ENCODE data around the gene KAZN.

The KAZN gene

DNA sequence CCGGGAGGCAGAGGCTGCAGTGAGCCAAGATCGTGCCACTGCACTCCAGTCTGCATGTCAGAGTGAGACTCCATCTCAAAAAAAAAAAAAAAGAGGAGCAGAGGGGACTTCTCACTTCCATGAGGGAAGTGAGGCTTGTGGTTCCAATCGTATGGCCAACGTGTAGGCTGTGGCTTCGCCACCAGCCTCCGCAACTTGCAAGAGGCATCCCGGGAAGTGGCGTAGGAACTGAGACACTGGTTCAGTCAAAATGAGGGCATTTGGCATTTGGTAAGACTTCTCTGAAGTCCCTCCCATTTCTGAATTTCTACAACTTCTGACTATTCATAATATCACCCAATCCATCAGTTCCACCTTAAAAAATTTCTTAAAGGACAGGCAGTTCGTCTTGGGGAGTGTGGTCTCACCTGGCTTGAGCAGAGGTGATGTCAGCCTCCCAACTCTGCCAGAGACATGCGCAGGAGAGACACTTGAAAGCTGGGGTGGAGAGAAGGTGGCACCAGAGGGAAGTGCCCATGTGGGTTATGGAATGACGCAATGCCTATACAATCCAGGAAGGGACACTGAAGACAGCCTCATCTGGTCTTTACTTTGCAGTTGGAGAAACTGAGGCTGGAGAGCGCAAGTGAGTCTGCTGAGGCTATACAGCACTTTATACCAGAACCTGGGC lies 17.2 kb downstream of the KAZN start:
- DNase-seq = no peak

DNA sequence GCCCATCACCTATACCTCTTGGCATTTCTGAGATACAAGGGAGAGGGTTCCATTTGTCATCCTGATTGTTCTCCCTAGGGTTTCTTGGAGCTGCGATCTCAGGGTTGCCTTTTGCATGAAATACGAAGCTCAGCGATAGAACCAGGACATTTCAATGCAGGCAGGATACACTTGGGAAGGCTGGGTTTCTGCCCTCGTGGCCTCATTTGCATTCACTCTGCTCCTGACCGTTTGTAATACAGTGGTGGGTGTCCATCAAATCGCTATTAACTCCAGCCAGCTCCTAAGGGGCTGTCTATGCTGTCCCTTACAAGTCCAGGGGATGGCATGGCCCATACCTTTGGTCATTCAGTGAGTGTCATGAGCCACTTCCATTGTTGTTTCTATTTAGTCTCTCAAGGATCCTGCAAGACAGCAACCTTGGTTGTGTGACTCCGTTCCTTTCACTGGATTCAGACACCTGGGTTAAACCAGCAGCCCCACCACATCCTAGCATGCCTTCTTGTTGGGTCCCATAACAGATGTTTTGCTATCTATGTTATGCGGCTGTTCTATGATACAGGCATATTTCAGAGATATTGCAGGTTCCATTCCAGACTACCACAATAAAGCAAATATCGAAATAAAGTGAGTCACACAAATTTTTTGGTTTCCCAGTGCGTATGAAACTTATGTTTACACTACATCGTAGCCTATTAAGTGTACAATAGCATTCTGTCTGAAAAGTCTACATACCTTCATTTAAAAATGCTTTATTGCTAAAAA lies 18.3 kb downstream of the KAZN start:
- no peak for DNase-seq

DNA sequence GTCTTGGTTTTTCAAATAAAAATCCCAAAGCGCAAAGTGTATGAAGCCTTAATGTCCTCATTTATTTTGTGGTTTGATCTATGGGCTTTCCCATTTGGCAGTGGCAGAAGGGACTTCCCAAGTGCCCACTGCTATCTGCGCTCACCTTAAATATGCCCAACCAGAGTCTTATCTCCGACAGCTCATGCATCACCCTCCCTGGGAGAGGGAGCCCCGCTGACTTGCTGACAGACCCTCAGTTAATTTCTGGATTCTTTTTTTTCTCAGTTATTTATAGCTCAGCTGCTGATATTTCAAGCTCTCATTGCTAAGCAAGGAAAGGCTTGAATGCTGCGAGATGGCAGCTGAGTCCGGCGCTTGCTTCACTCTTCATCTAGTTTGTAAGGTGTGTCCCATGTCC lies 19.3 kb downstream of the KAZN start:
- DNase-seq = no peak

DNA sequence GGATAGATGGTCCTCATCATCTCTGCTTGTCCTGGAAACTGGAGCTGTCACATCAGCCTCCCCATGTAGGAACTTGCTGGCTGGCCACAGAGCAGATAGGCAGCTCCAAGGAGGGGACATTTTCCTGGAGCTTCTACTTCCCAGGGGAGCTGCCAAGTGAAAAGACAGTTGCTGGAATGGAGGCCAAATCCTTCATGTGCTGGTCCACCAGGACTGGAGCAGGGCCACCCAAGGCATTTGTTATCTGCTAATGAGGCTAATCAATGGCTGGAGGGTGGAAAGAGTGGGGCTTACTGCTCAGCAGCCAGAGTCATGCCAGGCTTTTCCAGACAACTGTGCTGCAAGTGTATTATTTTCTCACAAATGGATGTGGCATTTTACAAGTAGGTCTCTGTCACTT lies 22.5 kb downstream of the KAZN start:
- no peak for DNase-seq

DNA sequence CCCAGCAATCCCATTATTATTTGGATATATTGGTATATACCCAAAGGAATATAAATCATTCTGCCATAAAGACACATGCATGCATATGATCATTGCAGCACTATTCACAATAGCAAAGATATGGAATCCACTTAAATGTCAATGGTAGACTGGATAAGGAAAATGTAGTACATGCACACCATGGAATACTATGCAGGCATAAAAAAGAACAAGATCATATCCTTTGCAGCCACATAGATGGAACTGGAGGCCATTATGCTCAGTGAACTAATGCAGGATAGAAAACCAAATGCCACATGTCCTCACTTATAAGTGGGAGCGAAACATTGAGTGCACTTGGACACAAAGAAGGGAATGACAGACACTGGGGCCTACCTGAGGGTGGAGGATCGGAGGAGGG lies 24.6 kb downstream of the KAZN start:
- DNase-seq = no peak

DNA sequence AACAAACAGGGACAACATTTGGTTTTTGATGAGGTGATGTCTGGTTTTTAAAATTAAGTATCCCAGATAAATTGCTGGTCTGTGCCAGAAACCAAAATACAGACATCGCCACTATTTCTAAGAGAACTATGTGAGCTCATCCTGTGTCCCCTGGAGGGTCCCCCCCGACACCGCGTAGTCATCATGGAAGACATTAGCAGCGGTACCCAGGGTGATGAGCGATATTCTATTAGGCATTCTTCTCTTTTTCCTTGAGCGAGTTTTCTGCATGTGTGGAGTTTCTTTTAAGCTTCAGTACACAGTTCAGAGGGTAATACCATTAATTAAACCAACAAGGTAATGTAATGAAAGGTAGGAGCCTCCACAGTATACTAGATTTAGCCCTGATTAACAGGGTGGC lies 26.5 kb downstream of the KAZN start:
- no peak for DNase-seq

DNA sequence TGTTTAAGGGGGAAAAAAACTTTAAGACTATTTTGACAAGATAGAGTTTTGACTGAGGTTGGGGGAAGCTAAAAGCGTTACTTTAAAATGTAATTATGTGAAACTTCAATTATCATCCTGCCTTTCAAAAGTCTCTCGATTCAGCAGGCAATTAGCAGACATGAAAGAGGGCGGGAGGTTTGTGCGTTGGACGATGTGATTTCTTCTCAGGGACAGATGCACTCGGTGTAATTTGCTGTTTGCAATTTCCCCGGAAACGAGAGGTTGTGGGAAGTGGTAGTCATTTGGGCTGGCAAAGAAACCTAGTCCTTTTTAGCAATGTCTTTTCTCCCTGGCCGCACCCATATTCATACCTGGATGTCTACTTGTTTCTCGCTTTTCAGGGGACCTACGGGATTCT lies 27.1 kb downstream of the KAZN start:
- no peak for DNase-seq

DNA sequence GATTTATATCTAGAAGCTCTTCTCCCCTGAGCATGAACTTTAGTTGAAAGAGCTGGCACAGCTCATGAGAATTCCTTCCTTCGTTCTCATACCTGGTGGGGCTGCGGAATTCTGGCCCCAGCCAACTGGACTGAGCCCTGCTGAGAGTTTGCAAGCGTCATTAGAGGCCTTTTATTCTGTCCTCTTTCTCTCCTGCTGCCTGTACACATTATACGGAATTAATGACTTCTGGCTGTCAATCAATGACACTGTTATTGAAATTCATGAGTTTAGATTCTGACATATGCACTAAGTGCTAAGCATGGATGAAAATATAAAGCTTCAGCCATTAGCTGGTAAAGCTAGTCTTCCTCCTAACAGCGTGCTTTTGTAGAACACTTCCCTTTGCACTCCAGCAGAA lies 27.5 kb downstream of the KAZN start:
- no peak for DNase-seq

DNA sequence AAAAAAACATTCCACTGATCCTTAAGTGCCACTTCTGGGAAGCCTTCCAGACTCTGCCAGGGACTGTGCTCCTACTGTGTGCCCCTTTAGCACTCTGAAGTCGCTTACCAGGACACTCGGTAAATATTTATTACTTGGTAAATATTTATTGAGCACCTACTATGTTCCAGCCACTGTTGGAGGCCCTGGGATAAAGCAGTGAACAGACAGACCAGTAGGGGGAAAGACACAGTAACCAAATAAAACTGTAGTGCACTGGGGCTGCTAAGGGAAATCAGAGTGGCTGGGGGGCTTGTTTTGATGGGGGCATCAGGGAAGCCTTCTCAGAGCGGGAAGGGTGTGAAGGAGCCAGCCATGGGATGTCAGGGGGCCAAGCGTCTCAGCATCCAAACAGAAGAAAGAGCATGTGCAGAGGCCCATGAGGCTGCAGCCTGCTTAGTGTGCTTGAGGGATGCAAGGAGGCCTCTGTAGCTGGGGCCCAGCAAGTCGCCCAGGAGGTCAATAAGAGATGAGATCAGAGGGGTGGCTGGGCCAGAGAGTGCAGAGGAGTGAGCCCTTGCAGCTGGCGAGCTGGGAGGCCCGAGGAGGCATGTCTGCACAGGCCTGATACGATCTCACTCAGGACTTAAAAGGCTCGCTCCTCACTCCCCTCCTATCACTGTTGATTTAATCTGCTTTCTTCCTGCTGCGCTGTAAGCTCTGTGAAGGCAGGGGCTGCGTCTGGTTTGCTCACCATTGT lies 28.6 kb downstream of the KAZN start:
- DNase-seq = no peak

DNA sequence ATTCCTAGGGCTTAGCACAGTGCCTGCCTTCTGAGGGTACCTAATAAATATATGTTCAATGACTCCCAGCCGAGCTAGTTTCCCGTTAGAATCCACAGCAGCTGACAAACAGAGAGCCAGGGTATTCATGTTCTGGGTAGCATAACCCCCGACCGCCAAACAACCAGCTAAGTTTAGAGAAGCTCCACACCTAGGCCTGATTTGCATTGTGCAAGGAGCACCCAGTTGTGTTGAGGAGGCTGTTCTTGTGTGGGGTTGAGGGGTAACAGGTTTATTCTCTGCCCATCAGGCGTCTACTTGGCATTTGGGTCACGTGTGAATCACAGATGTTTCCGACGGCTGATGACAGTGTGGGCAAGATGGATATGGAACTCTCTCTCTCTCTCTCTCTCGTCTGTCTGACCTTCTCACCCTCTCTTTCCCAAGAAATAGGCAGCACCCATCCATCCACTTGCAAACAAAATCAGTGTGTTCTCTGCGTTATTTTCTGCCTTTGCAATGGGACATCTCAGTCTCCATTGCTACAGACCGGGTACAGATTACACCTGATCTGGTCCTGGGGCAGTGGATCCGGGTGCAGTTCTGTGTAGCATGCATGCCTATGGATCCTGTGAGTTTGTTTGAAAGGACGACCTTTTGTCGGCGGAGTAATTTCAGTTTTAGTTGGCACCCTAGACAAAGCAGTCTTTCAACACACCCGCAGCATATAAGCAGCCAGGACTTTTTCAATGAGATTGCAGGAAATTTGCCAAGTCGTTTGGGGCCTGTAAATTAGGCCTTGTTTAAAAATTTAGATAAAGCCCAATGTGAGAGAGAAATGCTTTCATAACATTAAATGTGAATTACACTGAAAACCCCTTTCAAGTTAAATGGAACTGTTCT lies 29.4 kb downstream of the KAZN start:
- no peak for DNase-seq

DNA sequence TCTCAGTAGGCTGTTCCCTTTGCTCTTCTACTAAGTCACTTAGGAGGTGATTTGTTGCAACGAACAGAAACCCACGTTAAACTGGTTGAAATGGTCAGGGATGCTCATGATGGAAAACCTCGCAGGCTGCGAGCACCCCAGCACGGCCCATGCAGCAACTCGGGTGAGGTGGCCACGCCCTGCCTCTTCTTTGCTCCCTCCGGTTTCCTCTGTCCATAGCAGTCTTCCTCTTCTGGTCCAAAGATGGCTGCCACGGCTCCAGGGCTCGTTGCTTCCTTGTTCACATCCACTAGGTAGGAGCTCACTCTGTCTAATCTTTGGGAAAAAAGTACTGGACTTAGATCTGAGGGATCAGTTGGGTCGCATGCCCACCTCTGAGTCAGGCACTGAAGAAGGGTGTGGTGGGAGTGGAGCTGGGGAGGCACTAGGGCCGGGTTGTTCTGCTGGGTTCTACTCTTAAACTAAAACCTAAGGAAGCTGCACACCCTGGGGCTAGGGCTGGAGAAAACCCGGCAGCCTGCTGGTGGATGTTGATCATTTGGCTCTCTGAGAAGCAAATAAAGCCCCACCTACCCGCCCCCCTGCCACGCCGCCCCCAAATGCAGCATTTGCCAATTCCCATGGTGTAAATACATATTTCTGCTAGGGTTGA lies 31.0 kb downstream of the KAZN start:
- no peak for DNase-seq

DNA sequence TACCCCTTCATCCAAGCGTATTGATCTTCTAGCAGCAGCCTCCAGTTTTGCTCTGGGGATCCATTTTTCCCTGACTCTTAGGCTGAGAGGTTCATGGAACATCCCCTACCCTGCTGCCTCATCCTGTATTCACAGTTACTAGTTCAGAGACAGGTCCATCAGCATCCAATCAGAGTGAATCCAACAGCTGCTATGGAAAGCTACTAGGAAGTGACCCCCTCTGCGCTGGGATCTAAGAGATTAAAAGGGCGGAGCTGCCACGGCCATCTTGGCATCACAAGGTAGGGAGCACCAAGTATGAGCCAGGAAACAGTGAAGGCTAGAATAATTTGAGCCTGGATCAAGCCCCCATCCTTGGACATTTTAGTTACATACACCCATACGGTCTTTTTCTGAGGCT lies 32.5 kb downstream of the KAZN start:
- no peak for DNase-seq

DNA sequence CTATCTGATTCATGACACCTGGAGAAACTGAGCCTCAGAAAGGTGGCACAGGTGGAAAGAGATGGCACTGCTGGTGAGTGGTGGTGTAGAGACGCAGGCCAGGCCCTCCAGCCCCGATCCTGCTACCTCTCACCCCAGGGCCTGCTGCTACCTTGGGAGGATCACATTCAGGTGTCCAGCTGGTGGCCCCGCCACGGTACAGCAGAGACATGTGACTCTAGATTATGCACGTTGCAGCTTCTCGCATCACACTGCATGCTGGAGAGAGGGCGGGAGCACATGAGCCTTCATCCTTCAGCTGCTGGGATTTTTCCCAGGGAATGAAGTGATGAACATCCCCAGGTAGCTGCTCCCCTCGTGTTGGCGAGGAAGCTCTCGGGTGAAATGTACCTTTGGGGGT lies 32.9 kb downstream of the KAZN start:
- DNase-seq = no peak

DNA sequence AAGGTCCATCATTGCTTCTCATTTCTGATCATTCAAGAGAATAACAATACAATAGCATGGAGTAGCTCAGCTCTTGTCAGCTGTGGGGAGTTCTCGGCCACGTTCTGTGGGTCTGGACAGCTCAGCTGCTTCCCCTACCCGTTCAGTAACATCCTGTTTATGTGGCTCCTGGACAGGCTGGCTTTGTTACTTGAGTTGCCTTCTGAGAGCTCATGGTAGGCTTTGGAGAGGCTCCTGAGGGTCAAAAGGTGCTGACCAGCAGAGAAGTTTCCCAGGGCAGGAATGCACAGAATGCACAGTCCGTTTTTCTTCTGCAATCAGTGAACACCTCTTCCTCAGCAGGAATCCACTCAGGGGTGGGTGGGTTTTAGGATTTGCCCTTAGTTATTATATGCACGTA lies 36.0 kb downstream of the KAZN start:
- no peak for DNase-seq

DNA sequence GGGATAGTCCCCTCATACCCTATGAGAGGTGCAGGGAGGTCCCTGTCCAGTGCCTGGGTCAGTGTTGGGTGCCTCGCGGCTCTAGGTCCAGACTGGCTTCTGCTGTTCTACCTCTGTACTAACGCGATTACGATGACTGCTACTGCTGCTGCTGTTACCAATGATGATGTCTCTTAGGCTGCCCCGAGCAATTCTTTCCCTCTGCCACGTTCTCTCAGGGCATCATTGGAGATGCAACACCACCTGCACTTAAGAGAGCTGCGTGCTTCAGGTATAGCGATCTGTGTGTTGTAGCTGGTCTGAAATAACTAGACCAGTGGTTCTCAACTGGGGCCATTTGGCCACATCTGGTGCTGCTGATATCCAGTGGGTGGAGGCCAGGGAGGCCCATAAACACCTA lies 36.9 kb downstream of the KAZN start:
- DNase-seq = no peak

DNA sequence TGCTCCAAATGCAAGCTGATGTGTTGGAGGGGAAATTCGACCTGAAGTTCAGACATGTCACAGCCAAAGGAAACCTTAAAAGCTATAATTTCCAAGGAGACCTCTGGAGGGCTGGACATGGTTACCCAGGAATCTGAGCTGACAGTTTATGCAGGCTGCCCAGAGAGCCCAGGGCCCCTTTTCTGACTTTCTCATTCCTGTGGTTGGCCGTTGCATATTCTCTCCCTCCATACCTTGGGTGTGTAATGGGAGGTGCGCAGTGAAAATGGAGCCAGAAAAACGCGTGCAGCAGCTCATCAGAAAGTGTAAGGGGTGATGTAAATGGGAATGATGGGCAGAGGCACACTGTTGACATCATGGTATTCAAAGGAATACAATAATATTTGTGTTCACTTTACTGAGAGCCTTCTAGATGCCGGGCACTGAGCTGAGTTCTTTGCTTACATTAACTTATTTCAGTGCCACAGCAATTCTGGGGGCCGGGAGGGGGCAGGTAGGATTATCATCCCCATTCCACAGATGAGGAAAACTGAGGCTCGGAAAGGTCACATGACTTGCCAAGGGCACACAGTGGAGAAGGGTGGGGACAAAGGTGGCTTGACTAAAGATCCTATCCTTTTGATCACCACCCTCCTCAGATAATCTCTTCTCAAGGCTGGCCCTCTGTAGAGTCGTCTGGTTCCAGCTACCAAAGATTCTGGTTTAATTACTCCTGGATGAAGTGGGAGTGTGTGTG lies 38.6 kb downstream of the KAZN start:
- no peak for DNase-seq

DNA sequence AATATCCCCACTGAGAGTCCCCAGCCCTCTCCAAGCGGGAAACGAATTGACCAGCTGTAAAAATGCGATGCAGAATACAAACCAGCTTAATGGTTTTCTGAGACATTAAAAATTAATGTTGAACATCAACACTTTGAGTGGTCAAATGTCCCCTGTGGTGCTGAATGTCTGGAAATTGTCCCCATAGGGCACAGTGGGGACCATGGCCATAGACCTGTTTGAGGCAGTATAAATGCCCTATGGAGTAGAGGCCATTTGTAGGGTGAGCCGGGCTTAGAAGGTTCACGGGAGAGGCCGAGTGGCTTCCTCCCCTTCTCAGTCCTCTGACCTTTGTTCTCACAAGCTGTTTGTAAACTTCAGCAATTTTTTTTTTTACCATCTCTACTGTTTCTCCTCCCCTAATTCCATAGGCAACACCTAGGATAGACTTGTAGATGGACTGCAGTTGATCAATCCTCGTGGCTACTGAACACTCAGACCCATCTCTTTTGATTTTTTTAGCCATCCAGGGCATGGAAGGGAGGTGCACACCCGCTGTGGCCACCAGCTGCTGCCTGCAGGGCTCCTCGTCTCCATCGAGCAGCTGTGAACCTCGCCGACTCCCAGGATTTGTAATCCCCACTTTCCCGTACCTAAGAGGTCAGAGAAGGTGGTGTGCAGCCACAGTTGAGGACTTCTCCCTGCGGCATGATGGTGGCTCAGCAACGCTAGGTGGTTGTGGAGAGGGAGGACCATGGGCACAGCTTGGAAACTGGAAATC lies 41.0 kb downstream of the KAZN start:
- DNase-seq = no peak

DNA sequence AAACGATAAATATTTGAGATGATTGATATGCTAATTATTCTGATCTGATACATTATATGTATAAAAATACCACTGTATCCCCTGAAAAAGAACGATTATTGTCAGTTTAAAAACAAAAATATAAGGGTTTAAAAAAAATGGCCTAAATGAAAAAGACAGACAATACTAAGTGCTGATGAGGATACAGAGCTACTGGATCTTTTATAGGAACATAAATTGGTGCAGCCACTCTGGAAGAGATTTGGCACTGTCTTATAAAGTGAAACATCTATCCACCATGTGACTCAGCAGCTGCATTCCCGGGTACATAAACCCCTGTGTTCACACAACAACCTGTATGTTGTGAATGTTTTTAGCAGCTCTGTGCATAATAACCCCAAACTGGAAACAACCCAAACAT lies 44.2 kb downstream of the KAZN start:
- DNase-seq = no peak

DNA sequence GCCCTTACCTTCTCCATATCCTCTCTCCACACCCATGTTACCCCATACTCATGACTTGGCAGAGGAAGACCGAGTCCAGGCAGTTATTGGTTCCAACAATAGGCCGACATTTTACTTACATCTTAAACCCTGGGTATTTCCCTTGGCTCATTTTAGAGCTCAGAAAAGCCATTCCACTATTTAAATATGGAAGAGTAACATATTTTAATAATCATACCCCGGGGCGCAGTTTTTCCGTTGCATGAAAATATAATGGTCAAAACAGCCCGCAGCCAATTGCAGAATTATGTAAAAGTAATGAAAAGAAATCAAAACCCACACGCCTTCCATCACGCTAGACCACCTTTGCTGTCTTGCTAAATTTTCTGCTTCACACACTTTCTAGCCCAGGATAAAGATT lies 48.5 kb downstream of the KAZN start:
- DNase-seq = no peak

DNA sequence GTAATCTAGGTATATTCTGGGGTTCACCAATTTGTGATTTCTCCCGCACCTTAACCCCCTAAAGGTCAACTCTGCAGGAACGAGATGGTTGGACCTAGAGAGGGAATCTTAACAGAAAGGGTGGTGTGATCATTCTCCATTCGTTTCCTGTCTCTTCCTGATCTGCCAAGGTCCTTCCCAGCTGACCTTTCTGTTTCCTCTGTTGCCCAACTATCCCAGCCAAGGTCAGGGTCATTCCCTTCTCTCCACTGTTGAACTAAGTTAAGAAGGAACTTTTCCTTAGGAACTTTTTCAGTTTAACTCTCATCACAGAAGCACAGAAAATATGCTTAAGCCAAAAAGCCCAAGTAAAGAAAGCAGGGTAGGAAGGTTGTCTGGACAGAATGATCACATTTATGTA lies 49.3 kb downstream of the KAZN start:
- no peak for DNase-seq

DNA sequence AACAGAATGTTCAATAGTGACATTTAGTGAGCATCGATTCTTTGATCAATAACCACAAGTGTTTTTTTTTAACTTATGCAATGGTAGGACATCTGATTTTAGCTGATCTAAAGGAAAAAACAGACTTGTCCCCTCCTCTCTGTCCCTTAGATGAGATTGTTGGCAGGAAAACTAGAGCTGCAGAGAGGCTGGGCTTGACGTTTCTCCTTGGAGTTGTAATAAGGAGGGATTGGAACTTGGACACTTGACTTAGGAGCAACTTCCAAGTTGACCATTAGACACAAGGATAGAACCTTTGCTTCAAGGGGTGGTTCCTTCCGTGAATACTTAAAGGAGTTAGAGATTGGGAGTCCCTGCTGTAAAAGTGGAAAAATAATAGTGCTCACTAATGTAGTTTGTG lies 49.9 kb downstream of the KAZN start:
- DNase-seq = no peak

Measured in KG1 (cell line).